Liver (tissue), 3 donors: ENCODE results near the gene SLC13A2.

ENCODE experiments used
- CTCF ChIP-seq: fragments of 150-350 bp; IDR thresholded peaks from 2 replicates; pipeline ENCODE4 v1.5.1; 2017; ENCODE audit warnings: improper control_type of control experiment, low read depth, low read length; ENCODE audit not compliant: missing input control
- EGR1 ChIP-seq, 2 donors: IDR thresholded peaks; 2 replicates each; pipeline ENCODE4 v1.6.1; 2016 to 2018; ENCODE audit warnings: antibody characterized with exemption in 2 of 2, low read depth in 2 of 2
- GABPA ChIP-seq, 2 donors: IDR thresholded peaks in 1 of 2; conservative IDR thresholded peaks in 1 of 2; 2 replicates each; pipeline ENCODE4 v1.6.1; 2016; ENCODE audit warnings: antibody characterized with exemption in 2 of 2, mild to moderate bottlenecking in 1 of 2, moderate library complexity in 1 of 2
- HNF4A ChIP-seq, 2 donors: conservative IDR thresholded peaks; 2 replicates each; pipeline ENCODE4 v1.6.1; 2016; ENCODE audit warnings: antibody characterized with exemption in 2 of 2, mild to moderate bottlenecking in 2 of 2
- JUND ChIP-seq, 2 donors: IDR thresholded peaks; 2 replicates each; pipeline ENCODE4 v1.6.1; 2016; ENCODE audit warnings: antibody characterized with exemption in 2 of 2
- RAD21 ChIP-seq, 2 donors: IDR thresholded peaks; 2 replicates each; pipeline ENCODE4 v1.6.1; 2016; ENCODE audit warnings: antibody characterized with exemption in 2 of 2, mild to moderate bottlenecking in 2 of 2
- REST ChIP-seq: IDR thresholded peaks from 2 replicates; pipeline ENCODE4 v1.6.1; 2016; ENCODE audit warnings: antibody characterized with exemption, mild to moderate bottlenecking
- RXRA ChIP-seq, 2 donors: IDR thresholded peaks; 2 replicates each; pipeline ENCODE4 v1.6.1; 2017 to 2018; ENCODE audit warnings: antibody characterized with exemption in 2 of 2, mild to moderate bottlenecking in 1 of 2
- SP1 ChIP-seq: IDR thresholded peaks from 2 replicates; pipeline ENCODE4 v1.6.1; 2018; ENCODE audit warnings: antibody characterized with exemption, mild to moderate bottlenecking
- TAF1 ChIP-seq: conservative IDR thresholded peaks from 2 replicates; pipeline ENCODE4 v1.6.1; 2016; ENCODE audit warnings: antibody characterized with exemption, mild to moderate bottlenecking
- YY1 ChIP-seq: IDR thresholded peaks from 2 replicates; pipeline ENCODE4 v1.6.1; 2016; ENCODE audit warnings: antibody characterized with exemption, mild to moderate bottlenecking
- donor health status: healthy.
- donor health status: healthy.

- TF ChIP-seq REST (no peak), GABPA (IDR thresholded peaks at IDR 0.05 in 1 of 2, conservative IDR thresholded peaks at IDR 0.05 in 1 of 2) (no peak), CTCF (no peak), JUND (IDR thresholded peaks at IDR 0.05) (no peak), RXRA (IDR thresholded peaks at IDR 0.05) (no peak), EGR1 (IDR thresholded peaks at IDR 0.05; ENCODE audit: low read depth in 2 of 2) (no peak), HNF4A (conservative IDR thresholded peaks at IDR 0.05) (no peak), YY1 (no peak), RAD21 (IDR thresholded peaks at IDR 0.05) (no peak), SP1 (no peak), TAF1 (no peak)
These were observed 55.0 kb downstream of the SLC13A2 start for GRCh38 chr17:28528327-28529012.
